HEK293T (cell line): Measurements from ENCODE around the gene PLSCR5.

Experiments
- CTCF ChIA-PET: fragments of 350-600 bp; formaldehyde crosslinking; extraction: SDS; loops from one replicate; lab custom pipeline; 2021; ENCODE audit warnings: antibody characterized with exemption, inconsistent platforms; lab: Yijun Ruan, JAX
- POLR2A ChIA-PET: fragments of 350-600 bp; formaldehyde crosslinking; extraction: SDS; loops from one replicate; lab custom pipeline; 2020; ENCODE audit warnings: antibody characterized with exemption, inconsistent platforms; lab: Yijun Ruan, JAX
- DNase-seq: peaks from one replicate; pipeline ENCODE4 v3.0.0; 2012; ENCODE audit warnings: mixed read lengths; ENCODE audit errors: extremely low spot score
- ARNT ChIP-seq: fragments of 450-650 bp; IDR thresholded peaks from 2 replicates; pipeline ENCODE4 v1.6.1; 2017; ENCODE audit warnings: mild to moderate bottlenecking
- BHLHE40 ChIP-seq: fragments of 450-650 bp; IDR thresholded peaks from 2 replicates; pipeline ENCODE4 v1.6.1; 2016; ENCODE audit warnings: mild to moderate bottlenecking, moderate library complexity, borderline replicate concordance
- CTBP1 ChIP-seq: fragments of 450-650 bp; IDR thresholded peaks from 2 replicates; pipeline ENCODE4 v1.6.1; 2016; ENCODE audit warnings: borderline replicate concordance
- ELF4 ChIP-seq: fragments of 450-650 bp; IDR thresholded peaks from 2 replicates; pipeline ENCODE4 v1.6.1; 2017; ENCODE audit warnings: antibody characterized with exemption
- FOXA1 ChIP-seq: fragments of 450-650 bp; IDR thresholded peaks from 2 replicates; pipeline ENCODE4 v1.6.1; 2016; ENCODE audit warnings: mild to moderate bottlenecking
- FOXK2 ChIP-seq: fragments of 450-650 bp; IDR thresholded peaks from 2 replicates; pipeline ENCODE4 v1.6.1; 2016; ENCODE audit warnings: mild to moderate bottlenecking
- FOXM1 ChIP-seq: fragments of 450-650 bp; IDR thresholded peaks from 2 replicates; pipeline ENCODE4 v1.6.1; 2017; ENCODE audit warnings: mild to moderate bottlenecking, borderline replicate concordance
- HDGF ChIP-seq: fragments of 450-650 bp; IDR thresholded peaks from 2 replicates; pipeline ENCODE4 v1.6.1; 2017; ENCODE audit warnings: antibody characterized with exemption, borderline replicate concordance
- L3MBTL2 ChIP-seq: fragments of 450-650 bp; conservative IDR thresholded peaks from 2 replicates; pipeline ENCODE4 v1.6.1; 2016; ENCODE audit warnings: mild to moderate bottlenecking
- LEF1 ChIP-seq: fragments of 450-650 bp; IDR thresholded peaks from 2 replicates; pipeline ENCODE4 v1.6.1; 2017; ENCODE audit warnings: mild to moderate bottlenecking, borderline replicate concordance
- NFRKB ChIP-seq: fragments of 450-650 bp; IDR thresholded peaks from 2 replicates; pipeline ENCODE4 v1.6.1; 2016; ENCODE audit warnings: mild to moderate bottlenecking, moderate library complexity
- PKNOX1 ChIP-seq: fragments of 450-650 bp; IDR thresholded peaks from 2 replicates; pipeline ENCODE4 v1.6.1; 2016
- SP1 ChIP-seq: fragments of 450-650 bp; IDR thresholded peaks from 2 replicates; pipeline ENCODE4 v1.6.1; 2017
- SUZ12 ChIP-seq: fragments of 450-650 bp; IDR thresholded peaks from 2 replicates; pipeline ENCODE4 v1.6.1; 2016; ENCODE audit warnings: mild to moderate bottlenecking
- TARDBP ChIP-seq: fragments of 450-650 bp; IDR thresholded peaks from 2 replicates; pipeline ENCODE4 v1.6.1; 2016
- ZNF384 ChIP-seq: fragments of 450-650 bp; IDR thresholded peaks from 2 replicates; pipeline ENCODE4 v1.6.1; 2016

PLSCR5 gene

GRCh38 chr3:146581080-146581601 is 24.0 kb downstream of the PLSCR5 start:
- ChIA-PET POLR2A (no interaction called here), CTCF (no interaction called here)
- no peak for TF ChIP-seq FOXK2
- no peak for TF ChIP-seq L3MBTL2
- no peak for DNase-seq

GRCh38 chr3:146577662-146578061 is 27.5 kb downstream of the PLSCR5 start:
- ChIA-PET CTCF (interaction anchor here (0.9 to 1.9 kb wide), 2 partner anchors 377 to 389 kb away, joined by 5 to 15 read pairs; no protein-coding TSS in a partner anchor), POLR2A (no interaction called here)
- DNase-seq: no peak
- TF ChIP-seq ELF4: no peak
- no peak for TF ChIP-seq FOXK2
- TF ChIP-seq FOXA1: no peak
- no peak for TF ChIP-seq SP1
- no peak for TF ChIP-seq LEF1

GRCh38 chr3:146575636-146576035 is 29.5 kb downstream of the PLSCR5 start:
- ChIA-PET CTCF (interaction anchor here (1.2 kb wide), 1 partner anchor 386 kb away, joined by 3 read pairs; no protein-coding TSS in a partner anchor), POLR2A (no interaction called here)
- TF ChIP-seq ARNT (no peak), SUZ12 (no peak), SP1 (no peak), PKNOX1 (no peak), ZNF384 (no peak), L3MBTL2 (no peak), TARDBP (no peak), HDGF (no peak), BHLHE40 (no peak), NFRKB (no peak), FOXA1 (no peak), LEF1 (no peak), FOXK2 (no peak), CTBP1 (no peak), ELF4 (no peak), FOXM1 (no peak)
- no peak for DNase-seq

- no peak for TF ChIP-seq ELF4
- POLR2A ChIA-PET: no interaction called here
- no peak for DNase-seq
- CTCF ChIA-PET: no interaction called here
These were observed 31.0 kb downstream of the PLSCR5 start for GRCh38 chr3:146574173-146574572.

- TF ChIP-seq ELF4 (no peak), FOXM1 (no peak), TARDBP (no peak), BHLHE40 (no peak), NFRKB (no peak), ZNF384 (no peak), SUZ12 (no peak), HDGF (no peak), LEF1 (no peak), ARNT (no peak), L3MBTL2 (no peak), FOXA1 (no peak), FOXK2 (no peak), PKNOX1 (no peak)
- CTCF ChIA-PET: no interaction called here
- POLR2A ChIA-PET: no interaction called here
- no peak for DNase-seq
These were observed 35.8 kb downstream of the PLSCR5 start for GRCh38 chr3:146569314-146569713.

GRCh38 chr3:146566138-146566537 is 39.0 kb downstream of the PLSCR5 start:
- POLR2A ChIA-PET: no interaction called here

GRCh38 chr3:146561879-146562278 is 43.3 kb downstream of the PLSCR5 start:
- TF ChIP-seq HDGF (no peak), L3MBTL2 (no peak), ZNF384 (no peak), NFRKB (no peak), ARNT (no peak), SUZ12 (no peak), SP1 (no peak)
- DNase-seq: no peak
- CTCF ChIA-PET: no interaction called here
- POLR2A ChIA-PET: no interaction called here

More at GRCh38 chr3:146566138-146566537, 39.0 kb downstream of the PLSCR5 start:
- TF ChIP-seq NFRKB (no peak), BHLHE40 (no peak), SP1 (no peak), FOXA1 (no peak), ARNT (no peak), CTBP1 (no peak), TARDBP (no peak)
- DNase-seq: no peak
- CTCF ChIA-PET: no interaction called here

GRCh38 chr3:146561463-146561862 is 43.7 kb downstream of the PLSCR5 start:
- no peak for DNase-seq
- ChIA-PET POLR2A (no interaction called here), CTCF (no interaction called here)
- TF ChIP-seq L3MBTL2: no peak
- no peak for TF ChIP-seq CTBP1
- no peak for TF ChIP-seq SUZ12
- no peak for TF ChIP-seq SP1
- TF ChIP-seq TARDBP: no peak
- TF ChIP-seq ELF4: no peak
- no peak for TF ChIP-seq FOXM1
- no peak for TF ChIP-seq HDGF
- no peak for TF ChIP-seq ZNF384
- TF ChIP-seq FOXK2: no peak
- TF ChIP-seq LEF1: no peak
- no peak for TF ChIP-seq BHLHE40
- no peak for TF ChIP-seq FOXA1
- TF ChIP-seq ARNT: no peak
- TF ChIP-seq NFRKB: no peak
